GM12873 (cell line): Measurements from ENCODE around the gene FKBP14.

Experiments
- TF ChIP-seq, protein P1 (sequence below): IDR thresholded peaks from 2 replicates; pipeline ENCODE4 v1.5.1; 2012; ENCODE audit warnings: low read depth, mild to moderate bottlenecking, moderate library complexity, low read length, control low read depth; ENCODE audit not compliant: insufficient read depth; ENCODE audit errors: missing control alignments

Gene FKBP14

GRCh38 chr7:29980151-29980550, 46.4 kb downstream of the FKBP14 start:
- TF ChIP-seq, protein P1, sequence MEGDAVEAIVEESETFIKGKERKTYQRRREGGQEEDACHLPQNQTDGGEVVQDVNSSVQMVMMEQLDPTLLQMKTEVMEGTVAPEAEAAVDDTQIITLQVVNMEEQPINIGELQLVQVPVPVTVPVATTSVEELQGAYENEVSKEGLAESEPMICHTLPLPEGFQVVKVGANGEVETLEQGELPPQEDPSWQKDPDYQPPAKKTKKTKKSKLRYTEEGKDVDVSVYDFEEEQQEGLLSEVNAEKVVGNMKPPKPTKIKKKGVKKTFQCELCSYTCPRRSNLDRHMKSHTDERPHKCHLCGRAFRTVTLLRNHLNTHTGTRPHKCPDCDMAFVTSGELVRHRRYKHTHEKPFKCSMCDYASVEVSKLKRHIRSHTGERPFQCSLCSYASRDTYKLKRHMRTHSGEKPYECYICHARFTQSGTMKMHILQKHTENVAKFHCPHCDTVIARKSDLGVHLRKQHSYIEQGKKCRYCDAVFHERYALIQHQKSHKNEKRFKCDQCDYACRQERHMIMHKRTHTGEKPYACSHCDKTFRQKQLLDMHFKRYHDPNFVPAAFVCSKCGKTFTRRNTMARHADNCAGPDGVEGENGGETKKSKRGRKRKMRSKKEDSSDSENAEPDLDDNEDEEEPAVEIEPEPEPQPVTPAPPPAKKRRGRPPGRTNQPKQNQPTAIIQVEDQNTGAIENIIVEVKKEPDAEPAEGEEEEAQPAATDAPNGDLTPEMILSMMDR: no peak

GRCh38 chr7:29977886-29978651, 48.4 kb downstream of the FKBP14 start:
- TF ChIP-seq, protein P1: peak; percentile 27

DNA sequence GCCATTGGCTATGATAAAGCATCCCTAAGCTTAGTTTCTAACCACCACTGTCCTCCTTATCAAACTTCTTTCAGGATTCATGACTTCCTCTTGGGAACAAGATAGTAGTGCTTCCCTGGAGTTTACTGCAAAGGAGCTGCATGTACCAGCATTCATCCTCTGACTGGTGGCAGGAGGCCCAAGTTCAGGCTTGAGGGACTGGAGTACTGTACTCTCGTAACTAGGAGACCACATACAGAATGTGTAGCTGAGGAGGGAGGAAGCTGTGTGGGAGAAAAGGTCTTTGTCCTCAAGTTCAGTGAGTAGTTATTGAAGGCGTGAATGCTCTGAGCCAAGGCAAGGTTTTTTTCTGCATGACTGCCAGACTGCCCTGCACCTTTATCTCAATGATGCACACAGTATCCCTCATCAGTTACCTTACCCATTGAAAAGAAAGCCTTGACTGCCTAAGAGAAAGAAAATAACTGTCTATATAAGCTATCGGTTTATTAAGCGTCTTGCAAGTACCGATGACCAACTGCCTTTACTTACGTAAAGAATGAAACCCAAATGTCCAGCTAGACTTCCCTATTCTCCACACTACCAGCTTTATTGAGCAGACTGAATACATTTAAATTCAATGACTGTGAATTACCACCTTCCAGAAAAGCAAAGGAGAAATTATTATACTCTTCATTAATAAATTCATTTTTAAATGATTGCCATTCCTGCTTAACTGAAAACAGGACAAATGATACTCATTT, 49.7 kb downstream of the FKBP14 start:
- TF ChIP-seq, protein P1: no peak

- TF ChIP-seq, protein P1: no peak
These were observed 50.2 kb downstream of the FKBP14 start for GRCh38 chr7:29976266-29976665.

GRCh38 chr7:29975561-29975960, 50.9 kb downstream of the FKBP14 start:
- TF ChIP-seq, protein P1: no peak

DNA sequence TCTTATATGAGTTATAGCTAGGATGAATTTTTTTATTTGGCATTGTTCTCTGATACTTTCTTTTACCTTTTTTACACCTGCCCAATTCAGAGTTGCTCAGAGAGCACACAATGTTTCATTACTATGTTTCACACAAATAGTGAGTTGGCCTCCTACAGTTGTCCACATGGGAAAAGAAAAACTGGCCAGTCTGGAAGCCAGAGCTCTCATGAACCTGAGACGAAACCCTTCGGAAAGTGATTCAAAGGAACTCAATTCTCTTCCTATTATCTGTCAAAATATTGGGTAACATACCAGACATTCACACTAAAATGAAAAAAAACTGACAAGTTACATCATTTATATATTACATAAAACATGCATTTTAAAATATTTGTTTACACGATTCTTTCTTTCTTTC, 52.2 kb downstream of the FKBP14 start:
- TF ChIP-seq, protein P1: no peak

DNA sequence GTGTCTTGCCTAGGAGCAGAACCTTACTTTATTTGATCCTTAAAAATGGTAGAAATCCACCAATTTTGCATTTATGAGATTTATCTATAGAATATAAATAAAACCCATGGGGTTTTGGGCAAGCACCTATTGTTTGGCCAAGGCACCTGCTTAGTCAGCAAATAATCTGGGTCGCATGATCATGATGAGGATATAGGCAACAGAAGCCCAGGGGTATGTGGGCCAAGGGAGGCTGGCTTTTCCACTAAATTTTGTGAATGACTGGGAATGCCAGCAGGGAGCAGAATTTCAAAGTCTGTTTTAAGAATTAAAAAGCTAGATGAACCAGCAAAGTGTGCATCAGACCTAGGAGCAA, 54.2 kb downstream of the FKBP14 start:
- TF ChIP-seq, protein P1: no peak
